Testis (tissue), 2 donors: ENCODE measurements around the gene MAST4.

Source experiments
- CTCF ChIP-seq, 3 experiments: fragments of 450-650 bp in 2 of 3; fragments of 200-600 bp in 1 of 3; sonication (generic) in 1 of 3; IDR thresholded peaks; one replicate each; pipeline ENCODE4 v1.5.1; 2016 to 2019; ENCODE audit warnings: antibody characterized with exemption in 3 of 3, mild to moderate bottlenecking in 2 of 3, moderate library complexity in 1 of 3
- POLR2A ChIP-seq: fragments of 450-650 bp; IDR thresholded peaks from one replicate; pipeline ENCODE4 v1.6.1; 2017; ENCODE audit warnings: antibody characterized with exemption, mild to moderate bottlenecking, moderate library complexity

- TF ChIP-seq CTCF (IDR thresholded peaks at IDR 0.05) (no peak), POLR2A (no peak)
Measured at GRCh38 chr5:66742896-66743247, 146.7 kb downstream of the MAST4 start.
